GM23338 (cell line): ENCODE results near the gene DUS2.

Experiments used
- CTCF ChIP-seq, 2 experiments: fragments of 200-600 bp in 1 of 2; sonication (generic) in 1 of 2; conservative IDR thresholded peaks; 2 replicates each; pipeline versions ENCODE4 v1.5.1 to v1.6.1; 2016 to 2017; ENCODE audit warnings: antibody characterized with exemption in 2 of 2, low read depth in 2 of 2, mild to moderate bottlenecking in 2 of 2, moderate library complexity in 1 of 2
- EZH2 ChIP-seq: fragments of 200-600 bp; sonication (generic); IDR thresholded peaks from one replicate; pipeline ENCODE4 v1.8.0; 2017; ENCODE audit warnings: antibody characterized with exemption, mild to moderate bottlenecking, low read depth; ENCODE audit not compliant: unreplicated experiment
- EZH2phosphoT487 ChIP-seq: fragments of 200-600 bp; sonication (generic); IDR thresholded peaks from one replicate; pipeline ENCODE4 v1.8.1; 2018; ENCODE audit warnings: antibody characterized with exemption; ENCODE audit not compliant: unreplicated experiment
- JUNB ChIP-seq: IDR thresholded peaks from one replicate; pipeline ENCODE4 v1.6.1; 2016; ENCODE audit warnings: antibody characterized with exemption; ENCODE audit not compliant: unreplicated experiment
- NANOG ChIP-seq: IDR thresholded peaks from 2 replicates; pipeline ENCODE4 v1.6.1; 2016; ENCODE audit warnings: antibody characterized with exemption, borderline replicate concordance
- POLR2AphosphoS5 ChIP-seq: IDR thresholded peaks from 2 replicates; pipeline ENCODE4 v1.6.1; 2016; ENCODE audit warnings: antibody characterized with exemption, low read depth
- REST ChIP-seq: IDR thresholded peaks from one replicate; pipeline ENCODE4 v1.6.1; 2018; ENCODE audit warnings: antibody characterized with exemption; ENCODE audit not compliant: unreplicated experiment
- ZNF331 ChIP-seq: fragments of 250-450 bp; sonication (Bioruptor Pico); IDR thresholded peaks from 2 replicates; pipeline ENCODE4 v1.5.0; 2020; ENCODE audit warnings: low read depth, mild to moderate bottlenecking, moderate library complexity

- TF ChIP-seq CTCF (conservative IDR thresholded peaks at IDR 0.05; ENCODE audit: low read depth in 2 of 2) (no peak), POLR2AphosphoS5 (no peak), EZH2 (no peak), NANOG (no peak), REST (no peak), ZNF331 (CRISPR knock-in tag) (no peak), JUNB (no peak), EZH2phosphoT487 (no peak)
Observed at GRCh38 chr16:68041783-68042182, 18.7 kb downstream of the DUS2 start.
